ENCODE measurements around the gene VAMP3. TPM values are rescaled to one million over a fixed set of nuclear protein-coding genes. Genes with fewer than 3 reads are reported as not detected.
A peak's percentile ranks its signal among the peaks of the same experiment; 100 is the strongest.

Gene VAMP3
- total and polyA plus RNA-seq, 9 of the 15 experiments (the other 6 are each of a cell fraction or from before 2014, with no cell fraction given), result 27.1 to 71.3 (median 47.5) TPM

- TF ChIP-seq ZNF76 (CRISPR knock-in tag; IDR thresholded peaks at IDR 0.05; ENCODE audit: borderline replicate concordance) (0 out of 2 replicates have a peak, but pooled peaks have one; percentile 60), STAG1 (CRISPR knock-in tag; IDR thresholded peaks at IDR 0.05; ENCODE audit: borderline replicate concordance) (no peak), KDM1A (IDR thresholded peaks at IDR 0.05) (no peak), ZNF696 (CRISPR knock-in tag; conservative IDR thresholded peaks at IDR 0.05) (no peak), TSHZ1 (CRISPR knock-in tag; IDR thresholded peaks at IDR 0.05) (no peak), E2F1 (CRISPR knock-in tag; IDR thresholded peaks at IDR 0.05) (no peak), ZNF79 (CRISPR knock-in tag; IDR thresholded peaks at IDR 0.05; ENCODE audit: low read depth) (no peak), IRF2 (CRISPR knock-in tag; IDR thresholded peaks at IDR 0.05) (no peak), ZNF639 (CRISPR knock-in tag; conservative IDR thresholded peaks at IDR 0.05 in 1 of 2, IDR thresholded peaks at IDR 0.05 in 1 of 2) (peak in 1 of 2 experiments; percentile 77; a peak in 2 of 4 replicates), EGR1 (conservative IDR thresholded peaks at IDR 0.05) (peak; percentile 50), ZNF589 (CRISPR knock-in tag; IDR thresholded peaks at IDR 0.05; ENCODE audit: low read depth) (peak; percentile 50; the same call in 1 of the 2 replicates), ZNF511 (CRISPR knock-in tag; IDR thresholded peaks at IDR 0.05) (peak; percentile 43; the same call in 1 of the 2 replicates), TOE1 (IDR thresholded peaks at IDR 0.05; ENCODE audit: borderline replicate concordance) (peak; percentile 54), TOE1 (CRISPR knock-in tag; IDR thresholded peaks at IDR 0.05; ENCODE audit: borderline replicate concordance, low read depth) (no peak), POLR2AphosphoS5 (IDR thresholded peaks at IDR 0.05; ENCODE audit: control insufficient read depth, insufficient read depth, low read depth, low read length) (no peak), ARID1B (IDR thresholded peaks at IDR 0.05) (0 out of 2 replicates have a peak, but pooled peaks have one; percentile 27), TRIM25 (IDR thresholded peaks at IDR 0.05; ENCODE audit: borderline replicate concordance) (no peak)
These were observed 56.2 kb downstream of the VAMP3 start (continued) for GRCh38 chr1:7827126-7827955.
